Neural crest cell (in vitro differentiated cells): ENCODE data around the gene HTATSF1. TPM values are rescaled to one million over a fixed set of nuclear protein-coding genes. Genes with fewer than 3 reads are reported as not detected.

Experiments
- DNase-seq: peaks from one replicate; pipeline ENCODE4 v3.0.0; 2021; ENCODE audit warnings: low read depth, mixed read lengths, low spot score
- H3K27ac Mint-ChIP-seq: one replicate; pipeline ENCODE4 v1.8.0; 2021; ENCODE audit warnings: mild to moderate bottlenecking, mixed read lengths; ENCODE audit not compliant: unreplicated experiment
- H3K27me3 Mint-ChIP-seq: 2 replicates; pipeline ENCODE4 v1.8.0; 2021; ENCODE audit warnings: low read depth, mild to moderate bottlenecking, mixed read lengths
- H3K36me3 Mint-ChIP-seq: 2 replicates; pipeline ENCODE4 v1.8.0; 2021; ENCODE audit warnings: low read depth, mild to moderate bottlenecking, mixed read lengths
- H3K4me1 Mint-ChIP-seq: 2 replicates; pipeline ENCODE4 v1.8.0; 2021; ENCODE audit warnings: mixed read lengths
- H3K4me3 Mint-ChIP-seq: one replicate; pipeline ENCODE4 v1.8.0; 2021; ENCODE audit warnings: mild to moderate bottlenecking, mixed read lengths
- H3K9me3 Mint-ChIP-seq: 2 replicates; pipeline ENCODE4 v1.8.0; 2021; ENCODE audit warnings: mixed read lengths
- total RNA-seq: library from RNA; stranded (reverse); gene quantifications from 2 replicates; pipeline ENCODE4 v1.2.1, GENCODE V29; 2021
- TF ChIP-seq, protein P1 (sequence below): fragments of 200-600 bp; sonication (generic); conservative IDR thresholded peaks from 2 replicates; pipeline ENCODE4 v1.5.0; 2021; ENCODE audit warnings: antibody characterized with exemption, mild to moderate bottlenecking

Gene HTATSF1
- total RNA-seq, 1 donor from 2014 or later: 69.1 TPM

- Mint-ChIP-seq H3K4me3 (no peak overlapping the region), H3K27ac (no peak overlapping the region), H3K27me3 (peaks cover 4% of the 10 kb centered on the region), H3K4me1 (peaks cover 8% of the 10 kb centered on the region), H3K9me3 (peaks cover 4% of the 10 kb centered on the region), H3K36me3 (no peaks in the 10 kb centered on the region)
- DNase-seq: no peak
- TF ChIP-seq, protein P1, sequence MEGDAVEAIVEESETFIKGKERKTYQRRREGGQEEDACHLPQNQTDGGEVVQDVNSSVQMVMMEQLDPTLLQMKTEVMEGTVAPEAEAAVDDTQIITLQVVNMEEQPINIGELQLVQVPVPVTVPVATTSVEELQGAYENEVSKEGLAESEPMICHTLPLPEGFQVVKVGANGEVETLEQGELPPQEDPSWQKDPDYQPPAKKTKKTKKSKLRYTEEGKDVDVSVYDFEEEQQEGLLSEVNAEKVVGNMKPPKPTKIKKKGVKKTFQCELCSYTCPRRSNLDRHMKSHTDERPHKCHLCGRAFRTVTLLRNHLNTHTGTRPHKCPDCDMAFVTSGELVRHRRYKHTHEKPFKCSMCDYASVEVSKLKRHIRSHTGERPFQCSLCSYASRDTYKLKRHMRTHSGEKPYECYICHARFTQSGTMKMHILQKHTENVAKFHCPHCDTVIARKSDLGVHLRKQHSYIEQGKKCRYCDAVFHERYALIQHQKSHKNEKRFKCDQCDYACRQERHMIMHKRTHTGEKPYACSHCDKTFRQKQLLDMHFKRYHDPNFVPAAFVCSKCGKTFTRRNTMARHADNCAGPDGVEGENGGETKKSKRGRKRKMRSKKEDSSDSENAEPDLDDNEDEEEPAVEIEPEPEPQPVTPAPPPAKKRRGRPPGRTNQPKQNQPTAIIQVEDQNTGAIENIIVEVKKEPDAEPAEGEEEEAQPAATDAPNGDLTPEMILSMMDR: no peak
Observed at GRCh38 chrX:136540226-136540625, 42.8 kb downstream of the HTATSF1 start.

DNA sequence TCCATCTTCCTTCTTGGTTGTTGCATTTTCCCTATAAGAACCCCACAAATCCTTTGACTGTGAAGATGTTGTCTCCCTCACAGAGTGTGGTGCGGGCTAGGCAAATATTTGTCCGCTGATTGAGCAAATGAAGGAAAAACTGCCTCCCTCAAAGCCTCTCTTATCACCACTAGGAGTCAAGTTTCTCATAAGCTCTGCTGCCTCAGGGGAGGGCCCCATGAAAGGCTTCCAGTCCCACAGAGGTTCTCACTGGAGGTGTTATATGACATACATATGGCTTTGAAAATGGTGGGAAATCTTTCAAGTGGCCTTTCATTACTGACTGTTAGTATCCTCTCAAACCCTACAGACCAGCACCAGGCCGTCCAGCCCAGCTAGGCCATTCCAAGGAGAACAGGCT lies 43.9 kb downstream of the HTATSF1 start:
- Mint-ChIP-seq H3K27me3 (peaks cover 2% of the 10 kb centered on the region), H3K36me3 (no peaks in the 10 kb centered on the region), H3K27ac (no peak overlapping the region), H3K4me3 (no peak overlapping the region), H3K9me3 (peaks cover 3% of the 10 kb centered on the region), H3K4me1 (peaks cover 8% of the 10 kb centered on the region)
- DNase-seq: no peak
- TF ChIP-seq, protein P1: no peak

- H3K36me3 Mint-ChIP-seq: no peaks in the 10 kb centered on the region
- H3K9me3 Mint-ChIP-seq: no peaks in the 10 kb centered on the region
- H3K4me1 Mint-ChIP-seq: peaks cover 8% of the 10 kb centered on the region
- H3K27me3 Mint-ChIP-seq: no peaks in the 10 kb centered on the region
- no peak overlapping the region for H3K27ac Mint-ChIP-seq
- DNase-seq: no peak
- H3K4me3 Mint-ChIP-seq: no peak overlapping the region
- TF ChIP-seq, protein P1: no peak
Observed at GRCh38 chrX:136542281-136542680, 44.9 kb downstream of the HTATSF1 start.

DNA sequence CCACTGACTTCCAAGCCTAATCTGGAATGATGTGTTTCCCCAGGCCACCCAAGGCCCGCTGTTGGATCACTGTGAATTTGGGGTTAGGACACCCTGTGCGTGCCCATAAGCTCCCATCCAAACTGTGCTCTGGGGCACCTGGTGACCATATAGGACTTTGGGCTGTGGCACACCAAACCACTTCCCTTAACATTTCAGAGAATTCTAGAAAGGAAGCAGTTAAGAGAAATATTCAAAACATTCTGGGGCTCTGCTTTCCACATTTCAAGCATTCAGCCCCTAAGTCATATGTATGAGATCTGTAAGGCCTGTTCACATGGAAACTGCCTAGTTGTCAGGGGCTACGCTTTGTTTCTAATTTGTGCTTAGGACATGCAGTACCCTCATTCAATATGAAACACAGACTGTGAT lies 49.0 kb downstream of the HTATSF1 start:
- TF ChIP-seq, protein P1: no peak
- no peaks in the 10 kb centered on the region for H3K36me3 Mint-ChIP-seq
- no peaks in the 10 kb centered on the region for H3K27me3 Mint-ChIP-seq
- H3K27ac Mint-ChIP-seq: no peak overlapping the region
- DNase-seq: no peak
- no peak overlapping the region for H3K4me3 Mint-ChIP-seq
- H3K4me1 Mint-ChIP-seq: peaks cover 8% of the 10 kb centered on the region
- no peaks in the 10 kb centered on the region for H3K9me3 Mint-ChIP-seq

GRCh38 chrX:136549226-136549625 lies 51.8 kb downstream of the HTATSF1 start:
- DNase-seq: no peak
- no peak overlapping the region for H3K27ac Mint-ChIP-seq
- no peaks in the 10 kb centered on the region for H3K4me1 Mint-ChIP-seq
- no peak overlapping the region for H3K4me3 Mint-ChIP-seq
- no peaks in the 10 kb centered on the region for H3K27me3 Mint-ChIP-seq
- H3K9me3 Mint-ChIP-seq: no peaks in the 10 kb centered on the region
- H3K36me3 Mint-ChIP-seq: no peaks in the 10 kb centered on the region
- TF ChIP-seq, protein P1: no peak

GRCh38 chrX:136551410-136551809 lies 54.0 kb downstream of the HTATSF1 start:
- DNase-seq: no peak
- TF ChIP-seq, protein P1: no peak
- no peak overlapping the region for H3K4me3 Mint-ChIP-seq
- H3K27ac Mint-ChIP-seq: no peak overlapping the region
- no peaks in the 10 kb centered on the region for H3K36me3 Mint-ChIP-seq
- H3K9me3 Mint-ChIP-seq: no peaks in the 10 kb centered on the region
- H3K4me1 Mint-ChIP-seq: no peaks in the 10 kb centered on the region
- no peaks in the 10 kb centered on the region for H3K27me3 Mint-ChIP-seq
